ENCODE measurements around the gene LEPROT.

- TF ChIP-seq ZNF384 (IDR thresholded peaks at IDR 0.05) (no peak), BHLHE40 (IDR thresholded peaks at IDR 0.05; ENCODE audit: borderline replicate concordance) (no peak)
Measured at GRCh38 chr1:65387821-65388220, 32.6 kb upstream of the LEPROT start.

Data from HEK293T (cell line).